Measurements from ENCODE around the gene HLF. TPM values are rescaled to one million over a fixed set of nuclear protein-coding genes. Genes with fewer than 3 reads are reported as not detected.

HLF gene
- total RNA-seq, 4 donors from 2014 or later: 2.5 to 10.0 (median 5.4) TPM

DNA sequence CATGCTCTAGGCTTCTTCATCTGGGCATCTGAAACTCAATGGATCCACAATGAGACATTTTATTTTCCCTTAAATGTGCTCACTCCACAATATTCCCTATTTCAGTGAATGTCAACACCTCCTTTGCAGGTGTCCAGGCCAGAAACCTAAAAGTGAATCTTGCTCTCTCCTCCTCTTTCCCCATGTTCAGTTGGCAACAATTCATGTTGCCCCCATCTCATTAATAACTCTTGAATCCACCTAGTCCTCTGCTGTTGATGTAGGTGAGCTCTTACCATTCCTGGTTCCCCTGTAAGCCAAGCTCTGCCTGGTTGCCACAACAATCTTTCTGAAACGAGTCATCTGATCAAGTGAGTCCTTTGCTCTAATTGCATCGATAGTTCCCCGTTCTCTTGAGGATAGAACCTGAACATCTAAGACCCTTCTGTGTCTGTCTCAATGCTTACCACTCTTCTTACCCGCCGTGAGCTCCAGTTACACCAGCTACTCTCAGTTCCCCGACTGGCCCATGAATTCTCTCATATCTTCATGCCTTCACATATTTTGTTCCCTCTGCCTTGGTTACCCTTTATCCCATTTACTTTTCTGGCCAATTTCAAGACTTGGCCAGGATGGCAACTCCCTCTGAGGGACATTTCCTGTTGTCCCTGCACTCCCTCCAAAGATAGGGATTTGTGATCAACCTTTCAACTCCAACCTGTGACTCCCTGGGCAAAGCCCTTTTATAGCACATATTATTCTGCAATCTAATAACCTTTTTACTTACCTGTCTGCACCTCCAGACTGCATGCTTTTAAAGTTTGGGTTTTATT, 35.9 kb downstream of the HLF start:
- no peaks in the 10 kb centered on the region for H3K9me3 ChIP-seq
- no peak overlapping the region for H3K27ac ChIP-seq
- H3K4me3 ChIP-seq: no peak overlapping the region
- no peaks in the 10 kb centered on the region for H3K27me3 ChIP-seq
- no peak for DNase-seq
- peaks cover 0 to 6% (median 0%) of the 10 kb centered on the region in 4 donors for H3K4me1 ChIP-seq
- no peak for TF ChIP-seq POLR2A (IDR thresholded peaks at IDR 0.05)
- TF ChIP-seq, protein P1, sequence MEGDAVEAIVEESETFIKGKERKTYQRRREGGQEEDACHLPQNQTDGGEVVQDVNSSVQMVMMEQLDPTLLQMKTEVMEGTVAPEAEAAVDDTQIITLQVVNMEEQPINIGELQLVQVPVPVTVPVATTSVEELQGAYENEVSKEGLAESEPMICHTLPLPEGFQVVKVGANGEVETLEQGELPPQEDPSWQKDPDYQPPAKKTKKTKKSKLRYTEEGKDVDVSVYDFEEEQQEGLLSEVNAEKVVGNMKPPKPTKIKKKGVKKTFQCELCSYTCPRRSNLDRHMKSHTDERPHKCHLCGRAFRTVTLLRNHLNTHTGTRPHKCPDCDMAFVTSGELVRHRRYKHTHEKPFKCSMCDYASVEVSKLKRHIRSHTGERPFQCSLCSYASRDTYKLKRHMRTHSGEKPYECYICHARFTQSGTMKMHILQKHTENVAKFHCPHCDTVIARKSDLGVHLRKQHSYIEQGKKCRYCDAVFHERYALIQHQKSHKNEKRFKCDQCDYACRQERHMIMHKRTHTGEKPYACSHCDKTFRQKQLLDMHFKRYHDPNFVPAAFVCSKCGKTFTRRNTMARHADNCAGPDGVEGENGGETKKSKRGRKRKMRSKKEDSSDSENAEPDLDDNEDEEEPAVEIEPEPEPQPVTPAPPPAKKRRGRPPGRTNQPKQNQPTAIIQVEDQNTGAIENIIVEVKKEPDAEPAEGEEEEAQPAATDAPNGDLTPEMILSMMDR (IDR thresholded peaks at IDR 0.05): no peak
- no peaks in the 10 kb centered on the region for H3K36me3 ChIP-seq

DNA sequence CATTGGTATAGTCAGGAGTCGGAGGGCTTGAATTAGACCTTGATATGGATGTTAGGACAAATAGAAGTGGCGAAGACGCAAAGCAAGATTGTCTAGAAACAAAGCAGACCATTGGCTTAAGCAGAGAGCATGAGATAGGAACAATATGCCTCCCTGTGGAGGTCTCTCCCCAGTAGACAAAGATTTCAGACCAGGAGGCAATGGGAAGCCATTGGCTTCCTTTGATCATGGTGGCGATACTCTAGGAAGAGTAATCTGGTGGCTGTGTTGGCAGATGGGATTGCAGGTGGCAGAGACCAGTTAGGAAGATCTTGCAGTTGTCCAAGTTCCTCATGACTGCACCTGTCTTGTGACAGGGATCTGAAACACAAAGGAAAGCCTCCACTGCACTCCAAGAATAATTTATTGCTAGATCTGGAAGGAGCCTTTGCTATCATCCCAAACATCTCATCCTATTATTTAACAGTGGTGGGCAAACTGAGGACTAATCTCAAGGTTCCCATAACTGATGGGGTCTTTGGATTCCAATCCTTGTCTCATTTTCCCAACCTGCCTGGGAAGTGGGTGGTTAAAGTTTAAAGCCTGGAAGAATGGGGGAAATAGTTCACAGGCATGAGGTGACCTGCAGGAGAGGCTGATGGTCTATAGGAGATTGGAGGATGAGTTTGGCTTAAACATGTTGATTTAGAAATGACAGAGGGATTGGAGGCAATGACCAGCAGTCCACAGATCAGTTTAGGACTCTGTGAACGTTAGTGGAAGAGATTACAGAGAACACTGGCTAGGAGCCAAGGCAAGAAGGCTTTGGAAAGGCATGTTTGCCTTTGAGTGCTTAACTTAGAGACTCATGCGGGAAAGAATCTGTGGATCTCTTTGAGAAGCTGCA, 37.0 kb downstream of the HLF start:
- H3K4me3 ChIP-seq: no peak overlapping the region
- no peaks in the 10 kb centered on the region for H3K27me3 ChIP-seq
- DNase-seq: no peak
- no peaks in the 10 kb centered on the region for H3K36me3 ChIP-seq
- no peaks in the 10 kb centered on the region for H3K9me3 ChIP-seq
- TF ChIP-seq, protein P1 (IDR thresholded peaks at IDR 0.05): no peak
- no peak for TF ChIP-seq POLR2A (IDR thresholded peaks at IDR 0.05)
- H3K4me1 ChIP-seq: peaks cover 0 to 6% (median 0%) of the 10 kb centered on the region in 4 donors
- no peak overlapping the region for H3K27ac ChIP-seq

DNA sequence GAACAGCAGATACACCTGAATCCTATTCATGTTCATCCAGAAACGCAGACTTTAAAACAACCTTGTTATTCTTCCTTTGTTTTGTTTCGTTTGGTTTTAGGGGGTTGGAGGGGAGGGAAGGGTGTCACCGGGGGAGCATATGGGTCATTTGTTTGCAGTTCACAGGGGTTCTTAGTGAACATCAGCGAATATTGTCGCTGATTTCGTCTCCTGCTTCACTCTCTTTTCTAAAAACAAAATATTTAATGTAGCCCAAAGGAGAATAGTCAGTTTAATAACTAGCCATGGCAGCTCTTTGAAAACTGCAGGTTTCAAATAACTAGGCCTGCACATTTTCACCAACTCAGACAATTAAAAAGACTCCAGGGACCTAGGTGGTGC, 37.6 kb downstream of the HLF start:
- Histone ChIP-seq H3K4me1 (peaks cover 0 to 6% (median 0%) of the 10 kb centered on the region in 4 donors), H3K27me3 (no peaks in the 10 kb centered on the region), H3K36me3 (no peaks in the 10 kb centered on the region), H3K4me3 (no peak overlapping the region), H3K9me3 (no peaks in the 10 kb centered on the region), H3K27ac (no peak overlapping the region)
- DNase-seq: no peak
- no peak for TF ChIP-seq POLR2A (IDR thresholded peaks at IDR 0.05)
- TF ChIP-seq, protein P1 (IDR thresholded peaks at IDR 0.05): no peak

DNA sequence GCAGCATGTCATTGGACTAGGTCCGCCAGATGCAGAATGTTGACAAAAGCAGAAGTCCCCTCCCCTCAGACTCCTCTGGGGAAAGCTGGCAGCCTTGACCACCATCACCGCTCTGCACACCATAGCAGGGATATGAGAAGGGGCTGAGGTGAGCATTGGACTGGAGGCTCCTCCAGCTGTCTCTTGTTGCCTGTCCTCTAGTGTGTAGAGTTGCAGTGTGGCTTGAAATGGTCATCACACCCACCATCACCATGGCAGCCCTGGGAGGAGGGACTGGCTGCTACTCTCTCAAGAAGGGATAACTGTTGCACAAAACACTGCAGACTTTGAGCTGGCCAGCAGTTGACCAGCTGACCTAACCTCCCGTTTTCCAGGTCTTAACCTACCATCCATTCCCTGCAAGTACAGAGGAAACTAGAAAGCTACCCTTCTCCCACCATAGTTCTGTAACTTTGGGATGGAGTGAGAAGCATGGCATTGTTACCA, 38.3 kb downstream of the HLF start:
- no peak for DNase-seq
- TF ChIP-seq, protein P1 (IDR thresholded peaks at IDR 0.05): no peak
- no peak for TF ChIP-seq POLR2A (IDR thresholded peaks at IDR 0.05)
- Histone ChIP-seq H3K4me1 (peaks cover 0 to 6% (median 0%) of the 10 kb centered on the region in 4 donors), H3K27ac (no peak overlapping the region), H3K27me3 (no peaks in the 10 kb centered on the region), H3K4me3 (no peak overlapping the region), H3K9me3 (no peaks in the 10 kb centered on the region), H3K36me3 (no peaks in the 10 kb centered on the region)

DNA sequence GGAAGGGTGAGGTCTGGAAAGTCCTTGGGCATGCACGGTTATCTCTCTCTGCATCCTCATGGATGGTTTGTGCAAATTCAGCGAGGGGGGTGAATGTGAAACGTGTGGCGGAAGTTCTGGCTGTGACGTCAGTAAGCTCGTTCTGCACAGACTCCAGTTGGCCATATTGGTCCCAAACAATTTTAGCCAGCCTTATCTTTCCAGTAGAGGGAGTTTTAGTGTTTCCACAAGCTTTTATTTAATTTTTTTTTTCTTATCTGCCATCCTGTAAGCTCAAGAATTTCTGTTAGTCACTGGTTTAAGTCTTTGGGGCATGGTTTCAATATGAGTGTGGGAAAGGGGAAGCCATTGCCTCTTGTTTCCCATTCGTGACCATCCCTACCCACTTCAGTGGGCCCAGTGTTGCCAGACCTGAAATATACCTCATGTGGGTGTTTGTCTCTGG, 39.0 kb downstream of the HLF start:
- Histone ChIP-seq H3K4me1 (peaks cover 0 to 6% (median 0%) of the 10 kb centered on the region in 4 donors), H3K27ac (no peak overlapping the region)
- DNase-seq: no peak

More for the DNA sequence above, 39.0 kb downstream of the HLF start:
- no peaks in the 10 kb centered on the region for H3K36me3 ChIP-seq
- TF ChIP-seq POLR2A (IDR thresholded peaks at IDR 0.05): no peak
- TF ChIP-seq, protein P1 (IDR thresholded peaks at IDR 0.05): no peak
- no peak overlapping the region for H3K4me3 ChIP-seq
- no peaks in the 10 kb centered on the region for H3K9me3 ChIP-seq
- no peaks in the 10 kb centered on the region for H3K27me3 ChIP-seq

All from Peyer's patch (tissue), 4 donors.